ENCODE results near the gene SLC7A10. TPM values are rescaled to one million over a fixed set of nuclear protein-coding genes. Genes with fewer than 3 reads are reported as not detected.
"Not testable (repeated sequence)": the region's sequence is repeated elsewhere in the genome, so short reads cannot be mapped to it uniquely, and the experiment has no call there.

SLC7A10 gene
- total RNA-seq, 1 experiment from 2014 or later, result not detected

DNA sequence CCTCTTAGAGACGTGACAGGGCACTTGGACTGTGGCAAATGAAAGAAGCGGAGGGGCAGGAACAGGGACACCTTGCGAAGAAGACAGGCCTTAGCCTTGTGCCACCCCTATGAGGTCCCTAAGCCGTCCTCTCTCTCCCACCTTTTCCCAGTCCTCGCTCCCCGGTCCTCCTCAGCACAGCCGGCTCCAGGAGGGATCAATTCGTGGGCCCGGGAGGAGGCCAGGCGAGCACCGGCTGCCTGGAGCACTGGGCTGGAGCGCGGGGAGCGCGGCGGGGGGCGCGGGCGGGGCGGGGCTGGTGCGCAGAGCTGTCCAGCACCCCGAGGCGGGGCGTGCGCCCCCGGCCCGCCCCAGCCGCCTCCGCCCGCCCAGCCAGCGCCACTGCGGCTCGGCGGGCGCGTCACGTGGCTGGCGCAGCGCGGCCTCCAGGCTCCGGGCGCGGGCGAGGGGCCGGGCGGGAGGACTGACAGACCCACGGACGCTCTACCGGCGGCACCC, 31.7 kb downstream of the SLC7A10 start, which contains the start of gene LRP3:
Gene LRP3, plus strand, starts transcription at position 466 of the 498 bp plus-strand sequence. CDS start 456 bp downstream, outside the sequence.
- peak within 1 kb of the TSS; percentile 66 for H3K4me3 Mint-ChIP-seq (ENCODE audit: low read depth, unreplicated experiment)
- H3K4me1 Mint-ChIP-seq (ENCODE audit: low read depth, unreplicated experiment), result no peaks in the 10 kb centered on the region
- no peak within 1 kb of the TSS for H3K27ac Mint-ChIP-seq (ENCODE audit: unreplicated experiment)
- intact Hi-C loops (cut with micrococcal nuclease; ENCODE audit: unreplicated experiment), result no loop called here
- TF ChIP-seq, protein P1, sequence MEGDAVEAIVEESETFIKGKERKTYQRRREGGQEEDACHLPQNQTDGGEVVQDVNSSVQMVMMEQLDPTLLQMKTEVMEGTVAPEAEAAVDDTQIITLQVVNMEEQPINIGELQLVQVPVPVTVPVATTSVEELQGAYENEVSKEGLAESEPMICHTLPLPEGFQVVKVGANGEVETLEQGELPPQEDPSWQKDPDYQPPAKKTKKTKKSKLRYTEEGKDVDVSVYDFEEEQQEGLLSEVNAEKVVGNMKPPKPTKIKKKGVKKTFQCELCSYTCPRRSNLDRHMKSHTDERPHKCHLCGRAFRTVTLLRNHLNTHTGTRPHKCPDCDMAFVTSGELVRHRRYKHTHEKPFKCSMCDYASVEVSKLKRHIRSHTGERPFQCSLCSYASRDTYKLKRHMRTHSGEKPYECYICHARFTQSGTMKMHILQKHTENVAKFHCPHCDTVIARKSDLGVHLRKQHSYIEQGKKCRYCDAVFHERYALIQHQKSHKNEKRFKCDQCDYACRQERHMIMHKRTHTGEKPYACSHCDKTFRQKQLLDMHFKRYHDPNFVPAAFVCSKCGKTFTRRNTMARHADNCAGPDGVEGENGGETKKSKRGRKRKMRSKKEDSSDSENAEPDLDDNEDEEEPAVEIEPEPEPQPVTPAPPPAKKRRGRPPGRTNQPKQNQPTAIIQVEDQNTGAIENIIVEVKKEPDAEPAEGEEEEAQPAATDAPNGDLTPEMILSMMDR (IDR thresholded peaks at IDR 0.05; ENCODE audit: unreplicated experiment), result no peak
- no peaks in the 10 kb centered on the region for H3K9me3 Mint-ChIP-seq (ENCODE audit: low read depth, unreplicated experiment)
- DNase-seq, result no peak
- peaks cover 5% of the 10 kb centered on the region for H3K36me3 Mint-ChIP-seq (ENCODE audit: insufficient read depth, unreplicated experiment)
- CTCF ChIA-PET, result interaction anchor here (0.5 to 0.9 kb wide), 2 partner anchors 10 to 161 kb away, joined by 3 read pairs; no protein-coding TSS in a partner anchor
- peaks cover 88% of the 10 kb centered on the region for H3K27me3 Mint-ChIP-seq (ENCODE audit: unreplicated experiment)
- BruUV-seq (replicated peaks), result no TSS peak

DNA sequence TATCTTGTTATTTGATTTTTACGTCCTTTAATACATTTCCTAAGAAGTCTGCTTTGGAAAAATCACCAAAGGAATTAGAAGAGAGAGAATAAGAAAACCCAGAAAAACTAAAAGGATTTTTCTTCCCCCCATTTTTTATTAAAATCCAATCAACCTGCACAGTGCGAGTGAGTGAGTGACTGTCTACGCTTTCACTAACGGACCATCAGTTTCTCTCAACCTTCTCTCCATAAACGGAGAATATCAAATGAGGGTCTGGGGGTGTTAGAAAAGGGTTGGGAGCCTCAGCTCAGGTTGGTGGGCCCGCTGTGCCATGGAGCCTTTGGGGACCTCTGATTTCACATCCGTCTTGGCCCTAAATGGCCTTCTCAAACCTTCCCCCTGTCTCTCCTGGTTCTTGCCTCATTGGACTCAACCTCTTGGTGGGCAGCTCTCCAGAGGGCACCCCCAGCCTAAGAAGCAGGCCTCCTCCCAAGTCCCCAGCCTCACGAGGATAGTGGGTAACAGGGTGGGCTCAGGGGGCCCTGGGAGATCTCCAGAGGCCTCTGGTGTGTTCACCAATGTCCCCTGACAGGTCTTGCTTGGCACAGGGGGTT, 32.3 kb downstream of the SLC7A10 start:
- no peak for DNase-seq
- H3K4me1 Mint-ChIP-seq (ENCODE audit: low read depth, unreplicated experiment), result no peaks in the 10 kb centered on the region
- H3K9me3 Mint-ChIP-seq (ENCODE audit: low read depth, unreplicated experiment), result no peaks in the 10 kb centered on the region
- peaks cover 5% of the 10 kb centered on the region for H3K36me3 Mint-ChIP-seq (ENCODE audit: insufficient read depth, unreplicated experiment)
- intact Hi-C loops (cut with micrococcal nuclease; ENCODE audit: unreplicated experiment), result no loop called here
- H3K27ac Mint-ChIP-seq (ENCODE audit: unreplicated experiment), result no peak overlapping the region
- peak overlapping the region; percentile 66 for H3K4me3 Mint-ChIP-seq (ENCODE audit: low read depth, unreplicated experiment)
- BruUV-seq (replicated peaks), result no TSS peak
- CTCF ChIA-PET, result interaction anchor here (0.5 to 0.9 kb wide), 2 partner anchors 9 to 161 kb away, joined by 3 read pairs; no protein-coding TSS in a partner anchor
- TF ChIP-seq, protein P1 (IDR thresholded peaks at IDR 0.05; ENCODE audit: unreplicated experiment), result no peak
- peaks cover 83% of the 10 kb centered on the region for H3K27me3 Mint-ChIP-seq (ENCODE audit: unreplicated experiment)

DNA sequence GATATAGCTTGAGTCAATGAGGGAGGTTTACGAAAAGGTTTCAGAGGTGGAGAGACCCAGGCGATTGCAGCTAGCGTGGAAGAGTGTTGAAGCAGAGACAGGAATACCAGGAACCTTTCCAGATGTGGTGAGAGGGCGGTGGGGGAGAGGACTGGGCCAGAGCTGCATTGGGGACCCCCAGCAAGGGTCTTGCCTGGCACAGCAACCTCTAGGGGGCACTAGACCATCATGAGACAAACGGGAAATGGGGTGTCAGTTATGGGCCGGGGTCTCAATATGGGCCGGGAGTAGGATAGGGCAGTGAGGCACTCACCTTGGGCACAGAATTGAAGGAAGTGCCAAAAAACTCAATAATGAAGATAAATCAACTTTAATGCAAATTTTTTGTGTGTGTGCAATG, 33.6 kb downstream of the SLC7A10 start:
- intact Hi-C loops (cut with micrococcal nuclease; ENCODE audit: unreplicated experiment), result no loop called here
- Mint-ChIP-seq H3K36me3 (ENCODE audit: insufficient read depth, unreplicated experiment) (peaks cover 5% of the 10 kb centered on the region), H3K9me3 (ENCODE audit: low read depth, unreplicated experiment) (no peaks in the 10 kb centered on the region), H3K4me3 (ENCODE audit: low read depth, unreplicated experiment) (no peak overlapping the region), H3K4me1 (ENCODE audit: low read depth, unreplicated experiment) (no peaks in the 10 kb centered on the region), H3K27me3 (ENCODE audit: unreplicated experiment) (peaks cover 72% of the 10 kb centered on the region), H3K27ac (ENCODE audit: unreplicated experiment) (no peak overlapping the region)
- no peak for DNase-seq
- no TSS peak for BruUV-seq (replicated peaks)
- CTCF ChIA-PET, result interaction anchor here (0.5 kb wide), 1 partner anchor 336 kb away, joined by 6 read pairs; no protein-coding TSS in a partner anchor
- TF ChIP-seq, protein P1 (IDR thresholded peaks at IDR 0.05; ENCODE audit: unreplicated experiment), result no peak

DNA sequence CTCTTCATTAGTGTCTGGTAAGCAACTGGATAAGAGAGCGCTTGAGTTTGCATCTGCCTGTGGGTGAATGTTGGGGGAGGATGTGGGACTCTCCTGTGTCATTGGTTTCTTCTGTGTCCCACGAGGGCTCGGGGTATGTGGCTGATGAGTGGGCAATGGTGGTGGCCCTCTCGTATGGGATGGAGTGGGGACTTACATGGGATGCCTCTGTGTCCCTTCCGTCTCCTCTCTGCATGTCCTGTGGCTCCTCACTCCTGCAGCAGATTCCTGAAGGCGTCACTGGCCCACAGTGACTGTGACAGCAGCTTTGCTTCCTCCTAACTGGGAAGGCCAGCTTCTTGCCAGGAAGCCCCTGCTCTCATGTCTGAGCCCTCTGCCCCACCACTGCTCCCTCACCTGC, 34.1 kb downstream of the SLC7A10 start:
- BruUV-seq (replicated peaks), result no TSS peak
- intact Hi-C loops (cut with micrococcal nuclease; ENCODE audit: unreplicated experiment), result no loop called here
- H3K27ac Mint-ChIP-seq (ENCODE audit: unreplicated experiment), result no peak overlapping the region
- TF ChIP-seq, protein P1 (IDR thresholded peaks at IDR 0.05; ENCODE audit: unreplicated experiment), result no peak
- DNase-seq, result no peak
- H3K27me3 Mint-ChIP-seq (ENCODE audit: unreplicated experiment), result peaks cover 66% of the 10 kb centered on the region
- H3K4me1 Mint-ChIP-seq (ENCODE audit: low read depth, unreplicated experiment), result no peaks in the 10 kb centered on the region
- CTCF ChIA-PET, result interaction anchor here (0.5 kb wide), 1 partner anchor 335 kb away, joined by 6 read pairs; no protein-coding TSS in a partner anchor
- H3K9me3 Mint-ChIP-seq (ENCODE audit: low read depth, unreplicated experiment), result no peaks in the 10 kb centered on the region
- H3K4me3 Mint-ChIP-seq (ENCODE audit: low read depth, unreplicated experiment), result no peak overlapping the region
- peaks cover 5% of the 10 kb centered on the region for H3K36me3 Mint-ChIP-seq (ENCODE audit: insufficient read depth, unreplicated experiment)

DNA sequence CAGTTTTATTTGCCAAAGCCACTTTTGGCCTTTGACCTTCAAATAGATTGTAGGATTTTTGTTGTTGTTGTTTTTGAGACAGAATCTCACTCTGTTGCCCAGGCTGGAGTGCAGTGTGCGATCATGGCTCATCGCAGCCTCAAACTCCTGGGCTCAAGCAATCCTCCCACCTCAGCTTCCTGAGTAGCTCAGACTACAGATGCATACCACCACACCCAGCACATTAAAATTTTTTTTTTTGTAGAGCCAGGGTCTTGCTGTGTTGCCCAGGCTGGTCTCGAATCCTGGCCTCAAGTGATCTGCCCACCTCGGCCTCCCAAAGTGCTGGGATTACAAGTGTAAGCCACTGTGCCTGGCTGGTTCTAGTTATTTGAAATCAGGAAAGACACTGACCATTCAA, 34.6 kb downstream of the SLC7A10 start:
- H3K4me1 Mint-ChIP-seq (ENCODE audit: low read depth, unreplicated experiment); H3K9me3 Mint-ChIP-seq (ENCODE audit: low read depth, unreplicated experiment); CTCF ChIA-PET; intact Hi-C loops (cut with micrococcal nuclease; ENCODE audit: unreplicated experiment); H3K4me3 Mint-ChIP-seq (ENCODE audit: low read depth, unreplicated experiment); H3K36me3 Mint-ChIP-seq (ENCODE audit: insufficient read depth, unreplicated experiment); H3K27ac Mint-ChIP-seq (ENCODE audit: unreplicated experiment); DNase-seq; BruUV-seq (replicated peaks): not testable (repeated sequence)
- H3K27me3 Mint-ChIP-seq (ENCODE audit: unreplicated experiment), result peaks cover 62% of the 10 kb centered on the region

All from Calu3 (cell line).